NCI-H1436 treated with DMSO at 0.1 percent for 48 hours (cell line): Measurements from ENCODE around the gene CABYR.
A peak's percentile ranks its signal among the peaks of the same experiment; 100 is the strongest.

Experiments used
- DNase-seq: peaks from one replicate; lab custom pipeline; 2025; lab: John Stamatoyannopoulos, UW

The CABYR gene, protein sequence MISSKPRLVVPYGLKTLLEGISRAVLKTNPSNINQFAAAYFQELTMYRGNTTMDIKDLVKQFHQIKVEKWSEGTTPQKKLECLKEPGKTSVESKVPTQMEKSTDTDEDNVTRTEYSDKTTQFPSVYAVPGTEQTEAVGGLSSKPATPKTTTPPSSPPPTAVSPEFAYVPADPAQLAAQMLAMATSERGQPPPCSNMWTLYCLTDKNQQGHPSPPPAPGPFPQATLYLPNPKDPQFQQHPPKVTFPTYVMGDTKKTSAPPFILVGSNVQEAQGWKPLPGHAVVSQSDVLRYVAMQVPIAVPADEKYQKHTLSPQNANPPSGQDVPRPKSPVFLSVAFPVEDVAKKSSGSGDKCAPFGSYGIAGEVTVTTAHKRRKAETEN

DNA sequence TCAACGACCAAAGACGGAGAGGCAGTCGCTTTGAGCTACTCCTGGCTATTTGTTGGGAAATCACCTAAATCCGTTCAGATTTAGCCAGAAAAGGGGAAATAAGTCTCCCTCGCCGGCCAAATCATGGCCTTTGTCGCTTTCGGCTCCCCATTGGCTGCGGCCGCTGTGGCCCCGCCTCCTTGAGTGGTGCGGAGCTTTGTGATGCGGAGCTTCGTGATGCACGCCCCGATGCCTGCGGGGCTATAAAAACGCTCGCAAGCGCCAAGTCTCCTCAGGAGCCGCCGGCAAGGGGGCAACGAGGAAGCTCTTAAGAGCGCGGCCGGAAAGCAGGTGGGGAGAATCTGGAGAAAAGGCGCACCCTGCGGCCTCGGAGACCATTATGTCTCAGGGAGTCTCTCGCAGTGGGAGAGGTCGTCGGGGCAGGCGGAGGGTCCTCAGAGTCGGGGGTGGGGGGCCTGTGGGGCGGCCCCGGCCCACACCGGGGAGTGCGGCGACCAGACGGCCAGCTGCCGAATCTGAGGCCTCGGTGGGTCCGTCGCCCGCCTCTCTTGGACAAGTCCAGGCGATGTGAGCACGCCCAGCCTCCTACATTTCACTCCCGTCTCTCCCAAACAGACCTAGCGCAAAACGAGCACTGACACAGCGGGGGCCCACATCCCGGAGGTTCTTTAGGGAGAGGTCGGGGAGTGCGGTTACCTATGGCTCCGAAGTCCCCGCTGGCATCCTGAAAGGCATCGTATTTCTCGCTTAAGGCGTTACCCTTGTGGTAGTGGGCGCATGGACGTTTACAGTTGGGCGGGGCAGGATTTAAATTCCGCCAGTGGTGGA, at the start of gene CABYR:
CABYR (plus strand) TSS at position 274 of the 828 bp plus-strand sequence. CDS start 4,053 bp downstream, outside the sequence.
- peak; percentile 46 for DNase-seq

DNA sequence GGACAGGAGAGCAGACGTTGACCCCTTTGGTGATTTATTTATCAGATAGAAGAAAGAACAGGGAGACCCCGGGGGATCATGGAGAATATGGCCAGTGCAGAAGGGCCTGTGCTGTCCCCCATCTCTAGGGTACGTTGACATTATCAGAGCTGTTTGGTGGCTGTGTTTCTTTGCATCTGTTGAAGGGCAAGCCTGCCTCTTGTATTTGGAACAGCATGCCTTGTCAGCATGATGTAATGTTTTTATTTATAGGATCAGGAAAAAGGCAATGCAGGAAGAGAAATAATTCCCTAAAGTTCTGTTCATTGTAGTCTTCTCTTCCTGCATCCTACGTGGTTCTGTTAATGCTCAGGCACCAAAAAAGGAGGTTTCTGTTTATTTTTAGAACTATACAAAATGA, 49.8 kb upstream of the CABYR start:
- no peak for DNase-seq

DNA sequence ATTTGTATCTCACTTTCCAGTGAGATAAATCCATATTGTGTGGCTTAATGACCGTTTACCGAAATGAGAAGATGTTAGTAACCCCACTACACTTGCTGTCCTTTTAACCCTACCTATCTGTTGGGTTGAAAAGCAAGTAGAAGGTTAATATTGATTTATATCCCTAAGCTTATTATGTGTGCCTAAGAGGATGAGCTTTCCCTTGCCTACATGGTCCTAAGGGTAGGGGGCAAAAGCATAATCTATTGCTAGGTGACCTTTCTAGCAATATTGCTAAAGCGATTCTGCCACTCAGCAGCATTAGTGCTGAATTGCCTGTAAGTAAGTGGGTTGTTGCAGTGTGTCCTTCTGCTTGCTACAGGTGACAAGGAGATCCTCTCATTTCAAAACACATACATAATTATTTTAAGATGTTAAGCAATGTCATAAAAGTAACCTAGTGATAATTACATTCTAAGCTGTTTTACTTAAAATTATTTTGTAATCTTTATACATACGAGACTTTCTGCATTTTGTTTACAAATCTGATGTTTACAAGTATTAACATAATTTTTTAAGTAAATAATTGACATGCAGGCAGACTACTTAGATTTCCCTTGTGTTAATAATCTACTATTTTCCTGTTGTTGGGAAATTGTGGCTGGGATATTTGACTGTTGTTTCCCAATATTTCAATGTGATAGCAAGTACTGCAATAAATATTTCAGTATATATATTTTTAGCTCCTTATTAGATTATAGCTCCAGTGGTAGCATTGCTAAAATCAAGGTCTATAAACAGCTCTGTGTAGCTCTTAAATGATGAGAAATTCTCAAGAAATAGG, 49.1 kb upstream of the CABYR start:
- no peak for DNase-seq

DNA sequence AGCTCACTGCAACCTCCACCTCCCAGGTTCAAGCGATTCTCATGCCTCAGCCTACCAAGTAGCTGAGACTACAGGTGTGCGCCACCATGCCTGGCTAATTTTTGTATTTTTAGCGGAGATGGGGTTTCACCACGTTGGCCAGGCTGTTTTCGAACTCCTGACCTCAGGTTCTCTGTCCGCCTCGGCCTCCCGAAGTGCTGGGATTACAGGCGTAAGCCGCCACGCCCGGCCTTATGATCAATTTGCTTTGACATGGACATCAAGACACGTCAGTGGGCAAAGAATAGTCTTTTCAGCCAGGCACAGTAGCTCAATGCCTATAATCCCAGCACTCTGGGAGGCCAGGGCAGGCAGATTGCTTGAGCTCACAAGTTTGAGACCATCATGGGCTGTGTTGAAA, 48.0 kb upstream of the CABYR start:
- DNase-seq, result no peak

DNA sequence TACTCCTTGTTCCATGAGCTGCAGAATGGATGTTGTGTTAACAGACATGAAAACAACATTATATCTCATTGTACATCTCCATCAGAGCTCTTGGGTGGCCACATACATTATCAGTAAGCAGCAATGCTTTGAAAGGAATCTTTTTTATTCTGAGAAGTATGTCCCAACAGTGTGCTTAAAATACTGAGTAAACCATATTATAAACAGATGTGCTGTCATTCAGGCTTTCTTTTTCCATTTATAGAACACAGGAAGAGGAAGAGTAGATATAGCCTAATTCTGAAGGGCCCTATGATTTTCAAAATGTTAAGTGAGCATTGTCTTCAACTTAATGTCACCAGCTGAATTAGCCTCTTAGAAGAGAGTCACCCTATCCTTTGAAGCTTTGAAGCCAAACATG, 44.3 kb upstream of the CABYR start:
- no peak for DNase-seq

DNA sequence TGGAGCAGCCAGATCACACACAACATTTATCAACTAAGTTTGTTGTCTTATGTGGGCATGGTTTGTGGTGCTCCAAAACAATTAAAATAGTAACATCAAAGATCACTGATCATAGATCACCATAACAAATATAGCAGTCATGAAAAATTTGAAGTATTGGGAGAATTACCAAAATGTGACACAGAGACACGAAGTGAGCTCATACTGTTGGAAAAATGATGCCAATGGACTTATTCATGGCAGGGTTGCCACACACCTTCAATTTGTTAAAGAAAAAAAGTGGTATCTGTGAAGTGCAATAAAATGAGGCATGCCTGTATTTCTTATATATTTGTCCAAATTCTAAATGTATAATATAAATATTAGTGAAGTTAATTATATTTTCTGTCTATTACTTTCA, 42.9 kb upstream of the CABYR start:
- DNase-seq, result no peak

DNA sequence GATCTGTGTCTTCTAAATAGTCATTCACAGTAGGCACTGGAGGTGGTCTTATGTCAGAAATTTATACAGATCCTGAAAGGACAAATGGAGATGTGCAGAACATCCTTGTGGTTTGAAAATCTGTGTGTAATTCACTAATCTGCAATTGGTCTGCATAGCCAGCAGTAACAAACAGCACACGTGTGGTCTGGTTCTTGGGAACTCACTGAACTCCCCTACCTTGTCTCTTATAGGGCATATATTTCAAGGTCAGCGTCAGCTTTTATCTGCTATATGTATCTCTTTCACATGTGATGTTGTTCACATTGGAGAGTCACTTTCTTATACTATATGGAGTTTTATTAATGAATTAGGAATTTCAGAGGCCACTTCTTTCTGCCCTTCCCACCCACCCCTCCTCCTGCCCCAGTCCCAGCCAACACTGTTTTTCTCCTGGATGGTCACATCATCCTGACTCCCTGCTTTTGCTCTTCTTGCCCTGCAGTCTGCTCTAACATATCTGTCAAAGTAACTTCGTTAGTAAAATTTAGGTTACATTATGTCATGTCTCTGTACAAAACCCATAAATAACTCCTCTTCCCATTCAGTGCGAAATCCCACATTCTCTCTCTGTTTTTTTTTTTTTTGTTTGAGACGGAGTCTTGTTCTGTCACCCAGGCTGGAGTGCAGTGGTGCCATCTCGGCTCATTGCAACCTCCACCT, 35.4 kb upstream of the CABYR start:
- DNase-seq, result no peak

DNA sequence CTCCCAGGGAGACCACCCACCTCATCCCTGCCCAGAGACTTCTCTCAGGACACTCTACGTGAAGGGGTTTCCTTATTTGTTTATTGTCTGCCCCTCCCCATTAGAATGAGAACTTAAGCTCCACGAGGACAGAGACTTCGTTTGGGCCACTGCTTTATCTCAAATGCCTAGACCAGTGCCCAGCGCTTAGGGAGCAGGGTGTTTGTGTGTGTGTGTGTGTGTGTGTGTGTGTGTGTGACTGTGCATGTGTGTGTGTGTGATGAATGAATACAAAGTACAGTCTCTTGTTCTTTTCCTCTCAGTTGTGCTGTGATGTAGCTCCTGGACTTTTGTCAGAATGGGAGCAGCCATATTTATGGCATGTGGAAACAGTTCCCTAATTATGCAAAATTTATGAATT, 34.4 kb upstream of the CABYR start:
- DNase-seq, result no peak

DNA sequence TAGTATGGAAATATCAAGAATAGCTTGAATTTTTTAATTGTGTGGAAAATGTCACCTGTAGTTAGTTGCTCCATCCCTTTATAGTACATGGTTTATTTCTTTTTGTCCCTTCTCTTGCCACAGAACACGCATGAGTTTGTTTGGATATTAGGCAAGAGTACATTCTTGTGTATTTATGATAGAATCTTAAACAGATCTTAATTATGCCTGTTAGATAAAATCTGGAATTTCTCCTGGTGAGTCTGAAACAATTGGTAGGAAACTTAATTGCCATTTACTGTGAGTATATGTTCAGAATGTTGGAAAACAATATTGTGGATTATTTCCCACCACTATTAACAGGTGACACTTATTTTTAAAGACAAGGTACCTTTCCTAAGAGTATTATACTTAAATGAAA, 30.2 kb upstream of the CABYR start:
- no peak for DNase-seq

DNA sequence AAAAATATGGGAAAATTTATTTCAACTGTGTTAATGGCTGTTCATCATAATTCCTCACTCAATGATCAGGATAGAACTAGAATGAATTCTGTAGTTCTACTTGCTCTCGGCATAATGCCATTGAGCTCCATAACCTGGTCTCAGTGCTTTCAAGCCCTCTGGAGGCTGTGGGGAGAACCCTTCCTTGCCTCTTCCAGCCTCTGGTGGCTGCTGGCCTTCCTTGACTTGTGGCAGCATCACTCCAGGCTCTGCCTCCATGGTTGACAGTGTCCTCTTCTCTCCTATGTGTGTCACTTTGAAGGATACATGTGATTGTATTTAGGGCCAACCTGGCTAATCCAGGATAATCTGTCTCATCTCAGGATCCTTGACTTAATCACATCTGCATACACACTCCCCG, 26.9 kb upstream of the CABYR start:
- DNase-seq, result no peak

DNA sequence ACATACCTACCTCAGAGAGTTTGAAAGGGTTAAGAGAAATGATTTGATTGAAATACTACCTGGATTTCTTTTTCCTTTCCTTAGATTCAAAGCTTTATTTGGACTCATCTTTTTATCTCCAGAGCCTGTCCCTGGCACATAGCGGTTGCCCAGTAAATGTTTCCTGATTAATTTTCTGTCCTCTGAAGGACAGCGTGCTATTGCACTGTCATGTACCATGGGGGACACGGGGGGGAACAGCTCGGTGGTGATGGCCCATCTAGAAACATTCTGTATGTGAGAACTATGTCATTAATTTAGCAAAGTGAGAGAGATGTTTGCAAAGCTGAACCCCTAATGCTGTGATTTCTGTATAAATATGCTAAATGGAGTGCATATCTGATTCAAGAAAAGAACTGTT, 26.4 kb upstream of the CABYR start:
- no peak for DNase-seq

DNA sequence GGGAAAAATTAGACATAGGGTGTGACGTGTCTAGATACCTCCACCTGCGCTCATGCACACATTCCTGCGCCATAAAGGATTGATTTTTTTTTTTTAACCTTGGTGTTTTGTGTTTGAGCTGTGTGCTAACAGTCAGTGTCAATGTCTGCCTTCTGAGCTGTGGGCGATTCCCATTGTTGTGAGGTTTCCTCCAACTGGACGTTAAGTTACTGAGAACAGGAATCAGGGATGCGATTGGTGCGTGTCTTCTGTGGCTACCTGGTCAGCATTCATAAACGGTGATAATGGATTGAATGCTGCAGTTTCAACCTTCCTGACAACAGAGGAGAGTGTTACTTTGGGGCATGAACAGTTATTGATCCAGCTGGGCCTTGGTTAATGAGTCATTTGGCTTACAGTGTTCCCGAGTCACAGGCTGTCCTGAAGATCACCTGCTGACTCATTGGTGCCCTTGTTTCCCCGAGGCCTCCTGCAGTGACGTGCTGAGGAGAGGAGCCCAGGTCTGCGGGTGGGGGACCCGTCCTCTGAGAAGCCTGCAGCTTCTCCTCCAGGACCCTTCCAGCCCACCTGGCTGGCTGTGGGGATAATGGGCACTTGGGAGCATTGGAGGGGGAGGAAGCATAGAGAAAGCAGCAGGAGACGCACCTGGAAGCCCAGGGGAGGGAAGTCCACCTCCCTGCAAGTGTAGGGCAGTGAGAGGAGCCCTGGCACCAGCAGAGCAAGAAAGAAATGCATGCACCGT, 25.8 kb upstream of the CABYR start:
- DNase-seq, result no peak

DNA sequence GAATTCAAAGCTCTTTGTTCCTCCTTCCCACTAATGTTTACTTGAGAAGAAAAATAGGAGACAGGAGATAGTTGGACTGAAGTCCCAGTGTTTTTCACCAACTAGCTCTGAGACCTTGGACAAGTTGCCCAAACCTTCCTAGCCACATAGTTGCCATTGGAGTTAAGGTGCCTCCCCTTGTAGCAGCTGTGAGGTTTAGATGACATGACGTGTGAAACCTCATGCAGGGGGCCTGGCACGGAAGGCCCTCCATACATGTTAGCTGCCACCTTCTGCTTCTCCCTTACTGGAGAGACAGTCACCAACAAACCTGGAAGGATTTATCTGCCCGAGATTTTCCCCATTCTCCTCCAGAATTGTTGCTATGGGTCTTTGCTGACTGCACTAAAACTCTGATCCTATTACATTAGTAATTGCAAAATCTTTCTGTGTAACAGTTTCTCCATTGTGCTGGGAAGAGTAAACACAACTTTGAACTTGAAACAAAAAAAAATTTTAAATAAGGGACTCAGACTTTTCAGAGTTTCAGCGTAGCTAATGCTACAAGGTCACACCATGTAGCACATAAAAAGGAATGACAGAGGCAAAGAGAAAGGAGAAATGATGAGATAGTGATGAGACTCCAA, 23.8 kb upstream of the CABYR start:
- DNase-seq, result no peak

DNA sequence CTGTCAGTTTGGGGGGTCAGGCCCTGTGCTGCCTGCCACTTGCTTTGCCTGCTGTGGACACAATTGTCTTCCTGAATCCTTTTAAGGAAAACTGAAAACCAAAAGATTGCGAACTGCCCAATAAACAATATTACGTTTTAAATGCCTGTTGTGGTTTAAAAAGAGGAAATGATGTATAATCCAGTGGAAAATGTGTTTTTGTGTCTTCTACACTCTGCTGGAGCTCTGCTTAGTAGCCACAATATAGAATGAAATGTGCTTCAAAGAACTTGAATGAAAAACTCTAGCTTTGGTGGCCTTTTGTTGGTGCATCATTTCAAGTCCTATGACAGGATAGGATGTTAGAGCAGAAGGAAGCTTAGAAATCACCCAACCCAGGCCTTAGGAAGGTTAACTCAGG, 23.2 kb upstream of the CABYR start:
- DNase-seq, result no peak

DNA sequence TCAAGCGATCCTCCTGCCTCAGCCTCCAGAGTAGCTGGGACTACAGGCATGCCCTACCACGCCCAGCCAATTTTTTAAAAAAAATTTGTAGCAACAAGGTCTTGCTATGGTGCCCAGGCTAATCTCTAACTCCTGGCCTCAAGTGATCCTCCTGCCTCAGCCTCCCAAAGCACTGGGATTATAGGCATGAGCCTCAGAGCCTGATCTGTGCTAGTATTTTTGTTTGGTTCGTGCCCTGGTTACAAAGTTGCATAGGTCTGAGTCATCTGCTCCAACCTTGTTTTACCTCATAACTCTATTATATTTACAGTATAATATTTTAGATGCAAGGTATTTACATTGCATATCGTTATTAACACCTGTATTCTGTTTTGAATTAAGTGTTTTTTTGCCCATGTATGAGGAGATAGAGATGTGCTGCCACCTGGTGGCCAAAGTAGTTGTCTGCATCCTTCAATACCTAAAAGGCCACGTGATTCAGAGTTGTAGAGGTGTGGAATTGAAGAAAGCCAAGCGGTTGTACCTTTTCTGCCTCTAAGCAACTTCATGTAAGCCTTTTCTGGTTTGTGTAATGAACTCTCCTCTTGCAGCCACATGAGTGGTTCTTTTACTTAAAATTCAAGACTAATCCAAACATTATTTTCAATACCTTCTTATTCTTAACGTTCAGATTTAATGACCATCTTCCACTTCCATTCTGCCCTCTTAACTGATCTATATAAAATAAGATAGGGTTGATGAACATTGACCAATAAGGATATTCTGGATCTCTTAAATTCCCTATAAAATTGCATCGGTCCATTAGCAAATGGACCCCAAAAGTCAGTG, 19.9 kb upstream of the CABYR start:
- DNase-seq, result peak; percentile 41

DNA sequence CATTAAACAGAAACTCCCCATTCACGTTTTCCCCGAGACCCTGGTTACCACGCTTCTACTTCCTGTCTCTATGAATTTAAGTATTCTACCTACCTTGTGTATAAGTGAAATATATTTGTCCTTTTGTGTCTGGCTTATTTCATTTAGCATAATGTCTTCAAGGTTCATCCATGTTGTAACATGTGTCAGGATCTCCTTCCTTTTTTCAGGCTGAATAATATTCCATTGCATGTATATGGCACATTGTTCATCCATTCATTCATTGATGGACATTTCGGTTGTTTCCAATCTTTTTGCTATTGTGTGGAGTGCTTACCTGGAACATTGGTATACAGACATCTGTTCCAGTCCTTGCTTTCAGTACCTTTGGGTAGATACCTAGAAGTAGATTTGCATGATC, 18.2 kb upstream of the CABYR start:
- DNase-seq, result no peak

DNA sequence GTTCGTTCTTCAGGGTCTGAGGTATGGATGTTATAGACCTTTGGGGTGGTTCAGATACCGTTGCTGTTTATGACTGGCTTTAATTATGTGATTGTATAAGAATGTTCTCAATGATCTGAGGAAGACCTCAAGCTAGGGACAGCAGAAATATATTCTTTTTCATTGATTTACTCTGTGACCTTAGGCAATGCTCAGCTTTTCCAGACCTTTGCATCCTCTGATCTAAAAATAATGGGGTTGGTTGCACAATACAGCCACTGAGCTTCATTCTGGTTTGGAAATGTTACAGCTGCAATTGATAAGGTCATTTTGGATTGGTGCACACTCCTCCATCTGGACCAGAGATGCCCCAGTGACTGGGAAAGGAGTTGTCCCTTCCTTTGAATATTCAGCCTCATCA, 17.2 kb upstream of the CABYR start:
- no peak for DNase-seq

DNA sequence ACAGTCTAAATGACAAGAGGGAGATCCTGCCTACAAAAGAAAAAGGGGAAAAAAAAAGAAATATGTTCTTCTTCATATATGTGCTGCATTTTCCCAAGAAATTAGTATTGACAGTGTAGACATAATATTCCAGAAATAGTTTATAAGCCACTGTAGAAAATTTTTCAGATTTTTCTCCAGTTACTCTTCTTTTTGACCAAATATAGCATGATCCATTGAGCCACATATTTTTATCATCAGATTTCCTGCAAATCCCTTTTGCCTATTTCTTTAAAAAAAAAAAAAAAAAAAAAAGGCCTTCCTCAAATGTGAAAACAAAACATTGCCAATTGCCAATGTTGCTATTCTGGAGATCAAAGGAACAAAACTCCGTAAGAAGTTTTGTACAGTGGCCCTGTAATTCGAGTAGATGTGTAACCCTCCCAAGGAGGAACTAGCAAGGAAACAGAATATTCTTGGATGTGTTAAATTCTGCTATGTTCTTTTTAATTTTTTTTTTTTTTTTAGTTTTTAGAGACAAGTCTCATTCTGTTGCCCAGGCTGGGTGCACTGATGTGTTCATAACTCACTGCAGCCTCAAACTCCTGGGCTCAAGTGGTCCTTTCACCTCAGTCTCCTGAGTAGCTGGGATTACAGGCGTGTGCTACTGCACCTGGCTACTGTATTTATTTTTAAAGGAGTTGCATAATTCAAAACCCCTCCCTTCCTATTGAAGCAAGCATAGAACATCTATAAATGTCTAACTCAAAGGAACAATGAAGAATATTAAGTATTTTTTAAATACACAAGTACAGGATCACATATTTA, 12.5 kb upstream of the CABYR start:
- no peak for DNase-seq

DNA sequence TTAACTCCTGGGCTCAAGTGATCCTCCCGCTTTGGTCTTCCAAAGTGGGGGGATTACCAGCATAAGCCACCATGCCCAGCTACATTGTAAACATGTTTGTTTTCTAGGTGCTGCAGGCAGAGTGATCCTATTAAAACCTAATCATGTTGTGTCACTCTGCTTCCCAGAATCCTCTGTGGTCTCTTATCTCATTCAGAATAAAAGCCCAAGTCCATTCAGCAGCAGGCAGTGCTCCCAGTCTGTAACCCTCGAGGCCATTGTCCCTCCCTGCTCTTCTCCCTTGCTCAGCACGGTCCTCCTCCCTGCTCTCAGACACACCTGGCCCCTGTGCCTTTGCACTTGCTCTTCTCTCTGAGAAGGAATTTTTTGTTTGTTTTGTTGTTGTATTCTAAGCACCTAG, 11.1 kb upstream of the CABYR start:
- no peak for DNase-seq
